Tibial artery (tissue), 4 donors: ENCODE data around the gene COG5.
"Not testable (repeated sequence)": the region's sequence is repeated elsewhere in the genome, so short reads cannot be mapped to it uniquely, and the experiment has no call there.

Experiments used
- DNase-seq, 2 donors: peaks; one replicate each; pipeline ENCODE4 v3.0.0-alpha.2; 2019
- H3K27ac ChIP-seq, 2 donors: fragments of 200-600 bp; sonication (generic) in 1 of 2; 1 replicate in 1 of 2; 2 replicates in 1 of 2; pipeline ENCODE4 v1.5.1; 2018 to 2019; ENCODE audit warnings: mild to moderate bottlenecking in 1 of 2
- H3K27me3 ChIP-seq, 2 donors: fragments of 200-600 bp; sonication (generic) in 1 of 2; one replicate each; pipeline versions ENCODE4 v1.5.1 to v1.6.0; 2016 to 2019
- H3K36me3 ChIP-seq, 3 donors: fragments of 200-600 bp; sonication (generic) in 2 of 3; one replicate each; pipeline ENCODE4 v1.5.1; 2016 to 2019; ENCODE audit warnings: mild to moderate bottlenecking in 2 of 3
- H3K4me1 ChIP-seq, 4 donors: fragments of 200-600 bp; sonication (generic) in 2 of 4; 1 replicate in 3 of 4; 2 replicates in 1 of 4; pipeline ENCODE4 v1.5.1; 2016 to 2019
- H3K4me3 ChIP-seq, 2 donors: fragments of 200-600 bp; sonication (generic) in 1 of 2; 1 replicate in 1 of 2; 2 replicates in 1 of 2; pipeline ENCODE4 v1.5.1; 2018 to 2019; ENCODE audit warnings: mild to moderate bottlenecking in 2 of 2
- H3K9me3 ChIP-seq, 3 donors: fragments of 200-600 bp; sonication (generic) in 1 of 3; one replicate each; pipeline ENCODE4 v1.5.1; 2016 to 2019
- intact Hi-C: fragments of 100-400 bp; cut with DNase I; formaldehyde crosslinking; loops from one replicate; pipeline ENCODE4 v1.15.0; 2023; ENCODE audit warnings: low total_unique reads
- TF ChIP-seq, protein P1 (sequence below), 2 experiments: fragments of 200-600 bp in 1 of 2; fragments of 450-650 bp in 1 of 2; IDR thresholded peaks; one replicate each; pipeline ENCODE4 v1.5.1; 2017 to 2019; ENCODE audit warnings: antibody characterized with exemption in 2 of 2, mild to moderate bottlenecking in 1 of 2, moderate library complexity in 1 of 2

COG5 gene

GRCh38 chr7:107251963-107252362 lies 311.8 kb downstream of the COG5 start:
- intact Hi-C loops: no loop called here
- Histone ChIP-seq H3K4me3 (no peak overlapping the region), H3K27ac (no peak overlapping the region), H3K4me1 (peaks cover 0 to 5% (median 0%) of the 10 kb centered on the region in 4 donors), H3K36me3 (peaks cover 0 to 9% (median 8%) of the 10 kb centered on the region in 3 donors), H3K9me3 (no peaks in the 10 kb centered on the region), H3K27me3 (no peaks in the 10 kb centered on the region)
- no peak for DNase-seq
- TF ChIP-seq, protein P1, sequence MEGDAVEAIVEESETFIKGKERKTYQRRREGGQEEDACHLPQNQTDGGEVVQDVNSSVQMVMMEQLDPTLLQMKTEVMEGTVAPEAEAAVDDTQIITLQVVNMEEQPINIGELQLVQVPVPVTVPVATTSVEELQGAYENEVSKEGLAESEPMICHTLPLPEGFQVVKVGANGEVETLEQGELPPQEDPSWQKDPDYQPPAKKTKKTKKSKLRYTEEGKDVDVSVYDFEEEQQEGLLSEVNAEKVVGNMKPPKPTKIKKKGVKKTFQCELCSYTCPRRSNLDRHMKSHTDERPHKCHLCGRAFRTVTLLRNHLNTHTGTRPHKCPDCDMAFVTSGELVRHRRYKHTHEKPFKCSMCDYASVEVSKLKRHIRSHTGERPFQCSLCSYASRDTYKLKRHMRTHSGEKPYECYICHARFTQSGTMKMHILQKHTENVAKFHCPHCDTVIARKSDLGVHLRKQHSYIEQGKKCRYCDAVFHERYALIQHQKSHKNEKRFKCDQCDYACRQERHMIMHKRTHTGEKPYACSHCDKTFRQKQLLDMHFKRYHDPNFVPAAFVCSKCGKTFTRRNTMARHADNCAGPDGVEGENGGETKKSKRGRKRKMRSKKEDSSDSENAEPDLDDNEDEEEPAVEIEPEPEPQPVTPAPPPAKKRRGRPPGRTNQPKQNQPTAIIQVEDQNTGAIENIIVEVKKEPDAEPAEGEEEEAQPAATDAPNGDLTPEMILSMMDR (IDR thresholded peaks at IDR 0.05): no peak

DNA sequence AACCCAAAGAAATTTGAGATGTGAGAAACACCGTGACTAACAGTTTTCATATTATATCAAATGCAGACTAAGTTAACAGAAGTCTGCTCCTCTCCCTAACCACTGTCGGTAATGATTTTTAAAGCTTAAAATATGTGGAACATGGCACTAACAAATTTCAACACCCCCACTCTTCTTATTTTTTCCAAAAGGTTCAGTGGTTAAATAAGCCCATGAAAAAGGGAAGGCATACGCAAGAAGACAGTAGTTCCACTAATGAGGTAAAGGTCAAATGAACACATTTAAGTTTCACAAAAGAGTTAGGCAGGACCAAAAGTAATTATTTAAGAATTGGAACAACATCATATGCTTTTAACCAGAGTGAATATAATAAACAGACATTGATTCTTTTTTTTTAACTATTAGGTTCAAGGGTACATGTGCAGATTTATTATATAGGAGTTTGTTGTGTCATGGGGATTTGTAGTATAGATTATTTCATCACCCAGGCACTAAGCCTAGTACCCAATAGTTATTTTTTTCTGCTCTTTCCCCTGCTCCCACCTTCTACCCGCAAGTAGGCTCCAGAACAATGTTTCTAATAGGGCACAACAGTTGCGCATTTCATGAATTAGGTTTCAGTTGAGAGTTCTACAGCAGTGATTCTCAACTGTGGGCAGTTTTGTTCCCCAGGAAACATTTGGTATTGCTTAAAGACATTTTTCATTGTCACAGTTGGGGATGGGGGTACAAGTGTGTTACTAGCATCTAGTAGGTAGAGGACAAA lies 315.0 kb downstream of the COG5 start:
- no peak for DNase-seq
- TF ChIP-seq, protein P1 (IDR thresholded peaks at IDR 0.05): no peak
- Histone ChIP-seq H3K27ac (no peak overlapping the region), H3K9me3 (no peaks in the 10 kb centered on the region), H3K4me3 (no peak overlapping the region), H3K27me3 (no peaks in the 10 kb centered on the region), H3K36me3 (peaks cover 10 to 35% (median 18%) of the 10 kb centered on the region in 3 donors), H3K4me1 (peaks cover 0 to 3% (median 0%) of the 10 kb centered on the region in 4 donors)
- intact Hi-C loops: no loop called here

GRCh38 chr7:107246836-107247235 lies 316.9 kb downstream of the COG5 start:
- not testable (repeated sequence) for H3K4me1 ChIP-seq

GRCh38 chr7:107244613-107245012 lies 319.1 kb downstream of the COG5 start:
- Histone ChIP-seq H3K27me3 (no peaks in the 10 kb centered on the region), H3K4me1 (no peaks in the 10 kb centered on the region), H3K4me3 (no peak overlapping the region), H3K36me3 (peaks cover 10 to 37% (median 18%) of the 10 kb centered on the region in 3 donors), H3K27ac (no peak overlapping the region), H3K9me3 (no peaks in the 10 kb centered on the region)
- no peak for DNase-seq
- TF ChIP-seq, protein P1 (IDR thresholded peaks at IDR 0.05): no peak
- intact Hi-C loops: no loop called here

More at GRCh38 chr7:107246836-107247235, 316.9 kb downstream of the COG5 start:
- H3K9me3 ChIP-seq, intact Hi-C loops, H3K27ac ChIP-seq, H3K27me3 ChIP-seq, DNase-seq, H3K4me3 ChIP-seq: not testable (repeated sequence)
- H3K36me3 ChIP-seq: peaks cover 10 to 37% (median 18%) of the 10 kb centered on the region in 3 donors

- H3K9me3 ChIP-seq: no peaks in the 10 kb centered on the region
- intact Hi-C loops: no loop called here
- TF ChIP-seq, protein P1 (IDR thresholded peaks at IDR 0.05): no peak
- H3K4me1 ChIP-seq: no peaks in the 10 kb centered on the region
- no peak overlapping the region for H3K4me3 ChIP-seq
- no peak for DNase-seq
- H3K36me3 ChIP-seq: peaks cover 10 to 31% (median 11%) of the 10 kb centered on the region in 3 donors
- no peaks in the 10 kb centered on the region for H3K27me3 ChIP-seq
- H3K27ac ChIP-seq: no peak overlapping the region
Observed at GRCh38 chr7:107242267-107242666, 321.5 kb downstream of the COG5 start.

DNA sequence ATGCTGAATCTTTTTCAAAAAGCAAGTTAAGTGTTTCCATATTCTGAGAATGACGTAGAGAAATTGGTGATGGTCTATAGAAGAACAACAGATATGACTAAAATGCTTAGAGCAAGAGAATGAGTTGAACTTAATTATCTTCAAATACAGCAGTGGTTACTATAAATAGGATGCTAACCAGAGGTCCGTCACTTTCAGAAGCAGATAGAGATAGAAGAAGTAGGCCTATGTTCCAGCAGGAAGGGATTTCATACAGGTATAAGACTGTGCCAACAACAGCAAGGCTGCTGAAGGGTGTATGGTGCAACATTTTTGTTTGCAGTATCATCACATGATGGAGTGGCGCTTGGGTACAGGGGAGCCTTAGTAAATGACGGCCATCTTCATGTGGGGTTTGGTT lies 326.3 kb downstream of the COG5 start:
- no peaks in the 10 kb centered on the region for H3K4me1 ChIP-seq
- H3K27ac ChIP-seq: no peak overlapping the region
- DNase-seq: no peak
- TF ChIP-seq, protein P1 (IDR thresholded peaks at IDR 0.05): no peak
- intact Hi-C loops: no loop called here
- H3K27me3 ChIP-seq: no peaks in the 10 kb centered on the region
- H3K4me3 ChIP-seq: no peak overlapping the region
- no peaks in the 10 kb centered on the region for H3K9me3 ChIP-seq
- peaks cover 0 to 15% (median 4%) of the 10 kb centered on the region in 3 donors for H3K36me3 ChIP-seq
